Lung (tissue), 12 donors: Measurements from ENCODE around the gene PALLD. TPM values are rescaled to one million over a fixed set of nuclear protein-coding genes. Genes with fewer than 3 reads are reported as not detected.

Source experiments
- ATAC-seq: fragments of 200-7000 bp; cut with Tn5 transposase; one replicate; pipeline ENCODE4 v1.9.1; 2020; ENCODE audit warnings: moderate number of reproducible peaks; ENCODE audit not compliant: insufficient read depth, low FRiP score
- DNase-seq, 3 donors: peaks; one replicate each; pipeline ENCODE4 v3.0.0-alpha.2; 2013 to 2017
- H3K27ac ChIP-seq, 2 donors: one replicate each; pipeline ENCODE4 v1.5.1; 2013; ENCODE audit warnings: mild to moderate bottlenecking in 2 of 2, moderate library complexity in 2 of 2, control low read depth in 1 of 2, inconsistent platforms in 1 of 2, low read depth in 1 of 2, low read length in 1 of 2
- H3K27me3 ChIP-seq, 3 donors: one replicate each; pipeline ENCODE4 v1.5.1; 2013; ENCODE audit warnings: low read length in 2 of 3; ENCODE audit not compliant: control insufficient read depth in 3 of 3, insufficient read depth in 3 of 3
- H3K36me3 ChIP-seq, 4 donors: one replicate each; pipeline ENCODE4 v1.5.1; 2013; ENCODE audit warnings: low read length in 4 of 4, mild to moderate bottlenecking in 1 of 4, moderate library complexity in 1 of 4; ENCODE audit not compliant: control insufficient read depth in 4 of 4, insufficient read depth in 4 of 4
- H3K4me1 ChIP-seq, 5 donors: one replicate each; pipeline ENCODE4 v1.5.1; 2013; ENCODE audit warnings: low read length in 5 of 5, mild to moderate bottlenecking in 2 of 5, moderate library complexity in 1 of 5; ENCODE audit not compliant: control insufficient read depth in 5 of 5, insufficient read depth in 5 of 5
- H3K4me3 ChIP-seq: one replicate; pipeline ENCODE4 v1.5.1; 2013; ENCODE audit warnings: mild to moderate bottlenecking, control low read depth, moderate library complexity
- H3K9ac ChIP-seq, 2 donors: one replicate each; pipeline ENCODE4 v1.5.1; 2013; ENCODE audit warnings: low read length in 2 of 2, control low read depth in 1 of 2; ENCODE audit not compliant: insufficient read depth in 1 of 2
- H3K9me3 ChIP-seq, 4 donors: one replicate each; pipeline ENCODE4 v1.5.1; 2013; ENCODE audit warnings: low read length in 3 of 4, mild to moderate bottlenecking in 1 of 4, moderate library complexity in 1 of 4; ENCODE audit not compliant: control insufficient read depth in 4 of 4, insufficient read depth in 3 of 4
- WGBS, 2 donors: extraction: QIAGEN DNeasy Blood & Tissue Kit; methylation state at CpG; one replicate each; pipeline ENCODE4 v1.1.7; 2013; 5-methylcytosine and 5-hydroxymethylcytosine counted together
- polyA plus RNA-seq, 2 donors: library from polyadenylated mRNA; stranded (reverse); fragments of 200-250 nt; gene quantifications; one replicate each; pipeline ENCODE4 v1.2.1, GENCODE V29; 2013
- total RNA-seq, 2 donors: library from RNA; depleted of rRNA in 1 of 2; stranded (reverse); fragments of >200 nt in 1 of 2; gene quantifications; one replicate each; pipeline ENCODE4 v1.2.1, GENCODE V29; 2014 to 2021
- TF ChIP-seq, protein P1 (sequence below): IDR thresholded peaks from 2 replicates; pipeline ENCODE4 v1.5.1; 2012; ENCODE audit warnings: mild to moderate bottlenecking; ENCODE audit errors: control extremely low read depth, extremely low read depth
- donor health status: control.
- donor health status: control.
- donor health status: Bipolar disorder and iron deficiency.
- donor health status: healthy.
- donor health status: DM: yes; HTN: yes; CAD: no.

Gene PALLD
- total and polyA plus RNA-seq, 4 donors = 20.7 to 139 (median 63.0) TPM

DNA sequence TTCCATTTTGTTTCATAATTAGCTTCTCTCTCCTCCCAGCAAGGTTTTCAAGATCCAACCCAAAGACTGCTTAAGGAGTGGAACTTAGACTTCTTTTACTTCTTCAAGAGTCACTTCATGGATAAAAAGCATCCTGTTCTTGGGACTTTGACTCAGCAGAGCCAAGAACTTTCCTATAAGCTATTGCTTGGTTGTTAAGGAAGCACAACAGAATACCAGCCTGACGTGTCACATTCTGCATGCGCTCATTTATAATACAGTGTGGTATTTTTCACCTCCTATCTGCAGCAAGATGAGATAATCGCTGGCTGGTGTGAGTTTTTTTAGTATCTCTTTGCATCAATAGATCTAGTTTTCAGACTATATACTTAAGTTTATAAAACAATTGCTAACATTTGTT lies 152.1 kb downstream of the PALLD start:
- ATAC-seq = peak; percentile 44
- 73 to 78% methylated on average over 3 of the region's 3 CpGs for WGBS, 2 donors
- H3K36me3 ChIP-seq = no peaks in the 10 kb centered on the region

DNA sequence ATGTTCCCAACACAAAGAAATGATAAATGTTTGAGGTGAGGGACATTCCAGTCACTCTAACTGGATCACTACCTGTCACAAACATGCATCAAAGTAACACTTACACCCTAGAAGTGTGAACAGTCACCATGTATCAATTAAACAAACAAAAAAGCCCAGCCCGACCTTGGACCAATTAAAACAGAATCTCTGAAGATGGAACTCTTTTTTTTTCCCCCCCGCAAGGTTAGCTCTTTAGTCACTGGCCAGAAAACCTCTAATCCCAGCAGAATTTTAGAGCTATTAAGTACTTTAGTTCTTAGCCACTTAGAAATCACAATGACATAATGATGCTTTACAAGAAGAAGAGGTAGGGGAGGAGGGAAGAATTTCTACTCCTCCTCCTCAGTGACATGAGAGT lies 154.5 kb downstream of the PALLD start:
- H3K27ac ChIP-seq = peak overlapping the region in 1 of 2 donors; percentile 21
- WGBS, 2 donors = 76 to 78% methylated on average over 2 of the region's 2 CpGs
- H3K36me3 ChIP-seq = no peaks in the 10 kb centered on the region
- no peak overlapping the region for H3K4me3 ChIP-seq
- H3K9me3 ChIP-seq = no peaks in the 10 kb centered on the region
- no peak for ATAC-seq
- TF ChIP-seq, protein P1, sequence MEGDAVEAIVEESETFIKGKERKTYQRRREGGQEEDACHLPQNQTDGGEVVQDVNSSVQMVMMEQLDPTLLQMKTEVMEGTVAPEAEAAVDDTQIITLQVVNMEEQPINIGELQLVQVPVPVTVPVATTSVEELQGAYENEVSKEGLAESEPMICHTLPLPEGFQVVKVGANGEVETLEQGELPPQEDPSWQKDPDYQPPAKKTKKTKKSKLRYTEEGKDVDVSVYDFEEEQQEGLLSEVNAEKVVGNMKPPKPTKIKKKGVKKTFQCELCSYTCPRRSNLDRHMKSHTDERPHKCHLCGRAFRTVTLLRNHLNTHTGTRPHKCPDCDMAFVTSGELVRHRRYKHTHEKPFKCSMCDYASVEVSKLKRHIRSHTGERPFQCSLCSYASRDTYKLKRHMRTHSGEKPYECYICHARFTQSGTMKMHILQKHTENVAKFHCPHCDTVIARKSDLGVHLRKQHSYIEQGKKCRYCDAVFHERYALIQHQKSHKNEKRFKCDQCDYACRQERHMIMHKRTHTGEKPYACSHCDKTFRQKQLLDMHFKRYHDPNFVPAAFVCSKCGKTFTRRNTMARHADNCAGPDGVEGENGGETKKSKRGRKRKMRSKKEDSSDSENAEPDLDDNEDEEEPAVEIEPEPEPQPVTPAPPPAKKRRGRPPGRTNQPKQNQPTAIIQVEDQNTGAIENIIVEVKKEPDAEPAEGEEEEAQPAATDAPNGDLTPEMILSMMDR = no peak
- DNase-seq = no peak
- H3K4me1 ChIP-seq = peaks cover 0 to 12% (median 0%) of the 10 kb centered on the region in 5 donors
- H3K9ac ChIP-seq = no peak overlapping the region
- no peaks in the 10 kb centered on the region for H3K27me3 ChIP-seq

More for the DNA sequence above, 152.1 kb downstream of the PALLD start:
- no peaks in the 10 kb centered on the region for H3K9me3 ChIP-seq
- H3K4me1 ChIP-seq = peaks cover 0 to 11% (median 5%) of the 10 kb centered on the region in 5 donors
- no peaks in the 10 kb centered on the region for H3K27me3 ChIP-seq
- no peak overlapping the region for H3K9ac ChIP-seq
- no peak overlapping the region for H3K4me3 ChIP-seq
- H3K27ac ChIP-seq = no peak overlapping the region
- no peak for DNase-seq
- TF ChIP-seq, protein P1 = no peak

DNA sequence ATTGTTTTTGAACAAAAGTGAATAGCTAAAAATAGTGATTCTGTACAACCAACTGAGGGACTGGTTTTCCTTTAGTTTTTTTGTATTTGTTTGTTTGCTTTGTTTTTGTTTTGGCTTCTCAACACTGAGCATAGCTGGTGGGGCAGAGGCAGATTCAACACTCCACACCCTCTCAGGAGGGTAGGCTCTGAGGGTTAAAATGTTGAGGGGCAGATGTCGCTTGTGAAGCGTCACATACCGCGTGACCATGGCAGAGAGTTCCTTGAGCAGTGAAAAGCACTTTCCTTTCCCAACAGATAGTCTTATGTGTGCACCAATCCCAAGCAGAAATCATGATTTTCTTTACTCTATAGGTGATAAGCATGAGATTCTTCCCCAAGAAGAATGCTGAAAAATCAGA lies 155.0 kb downstream of the PALLD start:
- H3K27ac ChIP-seq = no peak overlapping the region
- H3K4me1 ChIP-seq = peaks cover 0 to 12% (median 0%) of the 10 kb centered on the region in 5 donors
- no peaks in the 10 kb centered on the region for H3K27me3 ChIP-seq
- no peaks in the 10 kb centered on the region for H3K36me3 ChIP-seq
- no peaks in the 10 kb centered on the region for H3K9me3 ChIP-seq
- DNase-seq = no peak
- ATAC-seq = no peak
- 90 to 95% methylated on average over 4 of the region's 4 CpGs for WGBS, 2 donors
- TF ChIP-seq, protein P1 = no peak
- H3K4me3 ChIP-seq = no peak overlapping the region
- no peak overlapping the region for H3K9ac ChIP-seq

DNA sequence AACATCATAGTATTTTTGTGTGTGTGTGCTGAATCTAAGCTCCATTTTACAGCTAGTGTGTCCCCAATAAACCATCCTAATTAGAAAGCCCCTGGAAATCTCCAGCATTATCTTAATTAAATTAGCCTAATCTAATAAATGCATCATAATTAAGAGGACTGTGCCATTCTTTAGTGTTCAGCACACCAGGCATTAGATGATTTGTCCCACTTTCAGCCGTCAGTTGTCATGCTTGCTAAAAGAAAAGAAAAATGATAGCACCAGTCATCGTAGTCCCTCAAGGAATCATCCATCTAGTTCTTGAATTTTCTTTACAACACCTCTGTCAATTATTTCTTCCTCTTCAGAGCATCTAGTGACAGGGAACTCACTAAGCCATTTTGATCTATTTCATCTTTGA lies 155.9 kb downstream of the PALLD start:
- Histone ChIP-seq H3K4me3 (no peak overlapping the region), H3K4me1 (peaks cover 0 to 12% (median 0%) of the 10 kb centered on the region in 5 donors), H3K9me3 (no peaks in the 10 kb centered on the region), H3K27me3 (no peaks in the 10 kb centered on the region), H3K27ac (no peak overlapping the region), H3K36me3 (no peaks in the 10 kb centered on the region), H3K9ac (no peak overlapping the region)
- whole genome bisulfite sequencing, 2 donors = 91 to 96% methylated on average over 2 of the region's 2 CpGs
- DNase-seq = no peak
- TF ChIP-seq, protein P1 = no peak
- no peak for ATAC-seq
